Ascending aorta (tissue), 2 donors: ENCODE results near the gene ACER1. TPM values are rescaled to one million over a fixed set of nuclear protein-coding genes. Genes with fewer than 3 reads are reported as not detected.
A peak's percentile ranks its signal among the peaks of the same experiment; 100 is the strongest.

Source experiments
- DNase-seq, 2 donors: peaks; one replicate each; pipeline ENCODE4 v3.0.0-alpha.2; 2019; ENCODE audit warnings: low spot score in 2 of 2
- H3K27ac ChIP-seq, 2 donors: fragments of 200-600 bp; sonication (generic); one replicate each; pipeline ENCODE4 v1.5.1; 2016 to 2017; ENCODE audit warnings: mild to moderate bottlenecking in 1 of 2
- H3K27me3 ChIP-seq: fragments of 200-600 bp; sonication (generic); one replicate; pipeline ENCODE4 v1.5.1; 2017
- H3K36me3 ChIP-seq, 2 donors: fragments of 200-600 bp; sonication (generic); one replicate each; pipeline ENCODE4 v1.5.1; 2016
- H3K4me1 ChIP-seq, 2 donors: fragments of 200-600 bp; sonication (generic); one replicate each; pipeline ENCODE4 v1.5.1; 2016 to 2017; ENCODE audit warnings: mild to moderate bottlenecking in 1 of 2
- H3K4me3 ChIP-seq, 2 donors: fragments of 200-600 bp; sonication (generic); one replicate each; pipeline ENCODE4 v1.5.1; 2016 to 2017; ENCODE audit warnings: mild to moderate bottlenecking in 1 of 2
- H3K9me3 ChIP-seq, 2 donors: fragments of 200-600 bp; sonication (generic); one replicate each; pipeline ENCODE4 v1.5.1; 2016
- CTCF ChIP-seq, 3 experiments: fragments of 200-600 bp in 2 of 3; fragments of 450-650 bp in 1 of 3; sonication (generic) in 2 of 3; IDR thresholded peaks; one replicate each; pipeline ENCODE4 v1.5.1; 2016 to 2019; ENCODE audit warnings: antibody characterized with exemption in 3 of 3, mild to moderate bottlenecking in 1 of 3, moderate library complexity in 1 of 3
- intact Hi-C: fragments of 100-400 bp; cut with DNase I; formaldehyde crosslinking; loops from one replicate; pipeline ENCODE4 v1.15.1; 2023
- total RNA-seq: library from RNA; depleted of rRNA; stranded (reverse); fragments of >200 nt; gene quantifications from one replicate; pipeline ENCODE4 v1.1.0, GENCODE V29; 2016

Gene ACER1
- total RNA-seq, 1 donor from 2014 or later, result not detected

GRCh38 chr19:6279931-6280591, 53.4 kb downstream of the ACER1 start, which contains the start of gene MLLT1:
Gene MLLT1, minus strand, starts transcription at chr19:6279975. Its CDS starts 191 bp downstream, at chr19:6279784.
- Histone ChIP-seq H3K27me3 (no peaks in the 10 kb centered on the region), H3K27ac (peak within 1 kb of the TSS; percentile 75 to 83), H3K36me3 (no peaks in the 10 kb centered on the region), H3K4me1 (peaks cover 24 to 39% of the 10 kb centered on the region in 2 donors), H3K4me3 (peak within 1 kb of the TSS; percentile 95 to 98), H3K9me3 (no peaks in the 10 kb centered on the region)
- peak; percentile 38 to 72 (median 55) for TF ChIP-seq CTCF (IDR thresholded peaks at IDR 0.05)
- intact Hi-C loops, result loop anchor here (1.0 to 5.0 kb wide), 4 partner anchors 62 to 223 kb away; partner anchors contain the start of gene KHSRP
- peak; percentile 81 to 98 for DNase-seq

GRCh38 chr19:6279620-6279930, 53.8 kb downstream of the ACER1 start:
- Histone ChIP-seq H3K9me3 (no peaks in the 10 kb centered on the region), H3K36me3 (no peaks in the 10 kb centered on the region), H3K27me3 (no peaks in the 10 kb centered on the region), H3K4me3 (peak overlapping the region; percentile 95 to 98), H3K4me1 (peaks cover 24 to 44% of the 10 kb centered on the region in 2 donors), H3K27ac (peak overlapping the region; percentile 75 to 83)
- no peak for DNase-seq
- no peak for TF ChIP-seq CTCF (IDR thresholded peaks at IDR 0.05)
- intact Hi-C loops, result loop anchor here (5.0 kb wide), 1 partner anchor 222 kb away; no protein-coding TSS in a partner anchor

GRCh38 chr19:6278740-6279619, 54.4 kb downstream of the ACER1 start:
- H3K4me3 ChIP-seq, result peak overlapping the region; percentile 95 to 98
- TF ChIP-seq CTCF (IDR thresholded peaks at IDR 0.05), result no peak
- H3K36me3 ChIP-seq, result no peaks in the 10 kb centered on the region
- no peaks in the 10 kb centered on the region for H3K27me3 ChIP-seq
- intact Hi-C loops, result loop anchor here (5.0 kb wide), 1 partner anchor 222 kb away; no protein-coding TSS in a partner anchor
- DNase-seq, result no peak
- no peaks in the 10 kb centered on the region for H3K9me3 ChIP-seq
- peak overlapping the region; percentile 75 to 83 for H3K27ac ChIP-seq
- peaks cover 24 to 48% of the 10 kb centered on the region in 2 donors for H3K4me1 ChIP-seq

GRCh38 chr19:6278051-6278450, 55.4 kb downstream of the ACER1 start:
- no peak for DNase-seq
- H3K4me3 ChIP-seq, result peak overlapping the region; percentile 95 to 98
- peak overlapping the region; percentile 75 to 83 for H3K27ac ChIP-seq
- H3K36me3 ChIP-seq, result no peaks in the 10 kb centered on the region
- H3K4me1 ChIP-seq, result peaks cover 28 to 53% of the 10 kb centered on the region in 2 donors
- intact Hi-C loops, result loop anchor here (5.0 kb wide), 1 partner anchor 221 kb away; no protein-coding TSS in a partner anchor
- no peaks in the 10 kb centered on the region for H3K27me3 ChIP-seq
- TF ChIP-seq CTCF (IDR thresholded peaks at IDR 0.05), result no peak
- H3K9me3 ChIP-seq, result no peaks in the 10 kb centered on the region

DNA sequence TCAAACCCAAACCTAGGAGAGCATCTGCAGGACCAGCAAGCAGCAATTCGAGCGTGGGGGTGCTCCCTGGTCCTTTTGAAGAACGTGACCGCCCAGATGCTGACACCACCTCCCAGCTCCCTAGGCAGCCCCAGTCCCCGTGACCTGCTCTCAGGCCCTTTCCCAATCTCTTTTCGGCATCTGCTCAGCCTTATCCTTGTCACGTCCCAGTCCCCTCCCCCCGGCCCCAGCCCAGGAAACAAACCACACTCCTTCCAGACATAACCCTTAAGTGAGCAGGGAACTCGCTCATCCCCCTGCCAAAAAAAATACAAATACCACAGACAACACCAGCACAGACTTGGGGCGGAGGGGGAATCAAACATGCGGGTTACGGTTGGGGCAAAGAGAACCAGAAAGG, 57.0 kb downstream of the ACER1 start:
- Histone ChIP-seq H3K9me3 (no peaks in the 10 kb centered on the region), H3K36me3 (no peaks in the 10 kb centered on the region), H3K4me3 (no peak overlapping the region), H3K4me1 (peaks cover 30 to 65% of the 10 kb centered on the region in 2 donors), H3K27me3 (no peaks in the 10 kb centered on the region), H3K27ac (peak overlapping the region; percentile 46 to 92)
- no peak for TF ChIP-seq CTCF (IDR thresholded peaks at IDR 0.05)
- DNase-seq, result peak in 1 of 2 donors; percentile 88
- intact Hi-C loops, result loop anchor here (5.0 kb wide), 1 partner anchor 219 kb away; no protein-coding TSS in a partner anchor
